ENCODE results near the gene ERI3. TPM values are rescaled to one million over a fixed set of nuclear protein-coding genes. Genes with fewer than 3 reads are reported as not detected.

The ERI3 gene
- total and polyA plus RNA-seq, 9 of the 15 experiments (the other 6 are each of a cell fraction or from before 2014, with no cell fraction given) = 47.8 to 93.4 (median 67.2) TPM

GRCh38 chr1:44290250-44291094 lies 64.6 kb downstream of the ERI3 start (continued):
- TF ChIP-seq E4F1 (CRISPR knock-in tag; IDR thresholded peaks at IDR 0.05; ENCODE audit: borderline replicate concordance) (no peak), HES1 (IDR thresholded peaks at IDR 0.05; ENCODE audit: low read depth) (peak; percentile 96), SMARCB1 (IDR thresholded peaks at IDR 0.05; ENCODE audit: insufficient read length, low read depth) (no peak), E2F4 (CRISPR knock-in tag; IDR thresholded peaks at IDR 0.05; ENCODE audit: low read depth) (no peak), GATA2 (CRISPR knock-in tag; IDR thresholded peaks at IDR 0.05) (peak; percentile 81), SIX5 (IDR thresholded peaks at IDR 0.05; ENCODE audit: borderline replicate concordance in 1 of 2, insufficient read depth in 1 of 2, low read depth in 1 of 2, low read length in 2 of 2) (no peak), STAG1 (CRISPR knock-in tag; IDR thresholded peaks at IDR 0.05; ENCODE audit: borderline replicate concordance) (no peak), CBFA2T3 (IDR thresholded peaks at IDR 0.05) (peak; percentile 96), ZNF780A (CRISPR knock-in tag; IDR thresholded peaks at IDR 0.05) (no peak), LARP7 (IDR thresholded peaks at IDR 0.05) (no peak), ZNF449 (CRISPR knock-in tag; IDR thresholded peaks at IDR 0.05) (no peak), BRD9 (IDR thresholded peaks at IDR 0.05; ENCODE audit: low read depth, partially characterized antibody) (peak; percentile 56), SMARCC2 (IDR thresholded peaks at IDR 0.05; ENCODE audit: low read depth) (peak; percentile 93), ZNF639 (CRISPR knock-in tag; conservative IDR thresholded peaks at IDR 0.05 in 1 of 2, IDR thresholded peaks at IDR 0.05 in 1 of 2) (peak in 1 of 2 experiments; percentile 64; a peak in 1 of 4 replicates), CTCFL (IDR thresholded peaks at IDR 0.05; ENCODE audit: borderline replicate concordance, insufficient read depth, low read depth, low read length, poor library complexity, severe bottlenecking) (no peak), YBX1 (IDR thresholded peaks at IDR 0.05) (no peak)
